Omental fat pad (tissue), 4 donors: ENCODE results near the gene GALT. TPM values are rescaled to one million over a fixed set of nuclear protein-coding genes. Genes with fewer than 3 reads are reported as not detected.
A peak's percentile ranks its signal among the peaks of the same experiment; 100 is the strongest.

Source experiments
- ATAC-seq: fragments of 150-250 bp; one replicate; pipeline ENCODE4 v1.9.1; 2016; ENCODE audit warnings: mild to moderate bottlenecking, moderate library complexity; ENCODE audit not compliant: low FRiP score
- DNase-seq: peaks from one replicate; pipeline ENCODE4 v3.0.0-alpha.2; 2019; ENCODE audit warnings: low spot score
- total RNA-seq, 4 donors: library from RNA; depleted of rRNA; stranded (reverse); fragments of >200 nt; gene quantifications; one replicate each; pipeline ENCODE4 v1.1.0, GENCODE V29; 2016
- TF ChIP-seq, protein P1 (sequence below), 3 donors: fragments of 450-650 bp; IDR thresholded peaks; one replicate each; pipeline ENCODE4 v1.5.1; 2016 to 2017; ENCODE audit warnings: antibody characterized with exemption in 3 of 3, mild to moderate bottlenecking in 3 of 3, moderate library complexity in 2 of 3

The GALT gene
- total RNA-seq, 4 donors from 2014 or later: 17.2 to 53.3 (median 32.7) TPM

DNA sequence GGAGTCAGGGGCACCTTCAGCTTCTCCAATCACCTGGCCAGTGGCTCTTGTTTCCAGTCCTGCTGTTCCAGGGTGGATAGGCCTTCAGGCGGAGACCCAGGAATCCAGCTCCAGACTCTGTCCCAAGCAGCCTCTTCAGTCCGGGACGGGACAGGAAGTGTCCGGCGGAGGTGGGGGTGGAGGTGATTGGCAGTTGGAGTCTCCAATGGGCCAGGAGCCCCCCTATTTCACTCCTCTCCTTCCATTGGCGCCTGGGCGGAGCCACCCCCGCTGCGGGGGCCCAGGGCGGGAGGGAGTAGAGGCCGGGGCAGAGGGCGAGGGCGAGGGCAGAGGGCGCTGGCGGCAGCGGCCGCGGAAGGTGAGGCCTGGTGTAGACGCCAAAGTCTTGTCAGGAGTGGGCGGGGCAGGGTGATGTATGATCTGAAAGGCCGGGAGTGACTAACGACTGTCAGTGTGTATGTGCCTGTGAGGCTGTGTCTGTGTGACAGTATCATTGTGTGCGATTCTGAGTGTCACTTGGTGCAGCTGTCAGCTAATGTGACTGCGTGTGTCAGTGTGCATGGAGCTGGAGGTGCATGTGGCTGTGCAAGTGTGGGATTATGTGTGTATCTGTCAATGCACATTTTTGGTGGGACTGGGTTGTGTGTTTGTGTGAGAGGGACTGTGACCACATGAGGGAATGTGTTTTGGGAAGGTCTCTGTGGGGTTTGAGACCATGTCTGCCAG lies 5.6 kb downstream of the GALT start, which contains the start of gene IL11RA:
Gene IL11RA (plus strand): TSS at position 310 of the 726 bp plus-strand sequence. CDS start 3,033 bp downstream, outside the sequence.
- ATAC-seq (peak; percentile 63), DNase-seq (peak; percentile 44)
- TF ChIP-seq, protein P1, sequence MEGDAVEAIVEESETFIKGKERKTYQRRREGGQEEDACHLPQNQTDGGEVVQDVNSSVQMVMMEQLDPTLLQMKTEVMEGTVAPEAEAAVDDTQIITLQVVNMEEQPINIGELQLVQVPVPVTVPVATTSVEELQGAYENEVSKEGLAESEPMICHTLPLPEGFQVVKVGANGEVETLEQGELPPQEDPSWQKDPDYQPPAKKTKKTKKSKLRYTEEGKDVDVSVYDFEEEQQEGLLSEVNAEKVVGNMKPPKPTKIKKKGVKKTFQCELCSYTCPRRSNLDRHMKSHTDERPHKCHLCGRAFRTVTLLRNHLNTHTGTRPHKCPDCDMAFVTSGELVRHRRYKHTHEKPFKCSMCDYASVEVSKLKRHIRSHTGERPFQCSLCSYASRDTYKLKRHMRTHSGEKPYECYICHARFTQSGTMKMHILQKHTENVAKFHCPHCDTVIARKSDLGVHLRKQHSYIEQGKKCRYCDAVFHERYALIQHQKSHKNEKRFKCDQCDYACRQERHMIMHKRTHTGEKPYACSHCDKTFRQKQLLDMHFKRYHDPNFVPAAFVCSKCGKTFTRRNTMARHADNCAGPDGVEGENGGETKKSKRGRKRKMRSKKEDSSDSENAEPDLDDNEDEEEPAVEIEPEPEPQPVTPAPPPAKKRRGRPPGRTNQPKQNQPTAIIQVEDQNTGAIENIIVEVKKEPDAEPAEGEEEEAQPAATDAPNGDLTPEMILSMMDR (IDR thresholded peaks at IDR 0.05): no peak

DNA sequence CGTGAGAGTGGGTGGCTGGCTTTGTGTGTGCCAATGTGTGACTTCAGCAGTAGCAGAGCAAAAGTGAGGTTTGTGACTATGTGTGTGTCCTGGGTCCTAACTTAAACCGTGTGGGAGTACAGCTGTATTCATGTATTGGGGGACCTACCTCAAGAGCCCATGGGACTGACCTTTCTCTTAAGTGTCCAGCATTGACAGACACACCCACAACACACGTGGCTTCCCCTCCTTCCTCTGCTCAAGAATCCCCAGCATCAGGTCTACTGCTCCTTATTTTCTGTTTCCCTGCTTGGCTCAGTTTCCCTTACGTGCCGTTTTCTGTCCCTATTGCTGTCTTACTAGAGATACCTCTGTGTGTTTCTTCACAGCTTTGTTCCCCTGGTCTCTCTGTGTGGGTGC lies 6.1 kb downstream of the GALT start:
- no peak for DNase-seq
- ATAC-seq: no peak
- TF ChIP-seq, protein P1 (IDR thresholded peaks at IDR 0.05): no peak

DNA sequence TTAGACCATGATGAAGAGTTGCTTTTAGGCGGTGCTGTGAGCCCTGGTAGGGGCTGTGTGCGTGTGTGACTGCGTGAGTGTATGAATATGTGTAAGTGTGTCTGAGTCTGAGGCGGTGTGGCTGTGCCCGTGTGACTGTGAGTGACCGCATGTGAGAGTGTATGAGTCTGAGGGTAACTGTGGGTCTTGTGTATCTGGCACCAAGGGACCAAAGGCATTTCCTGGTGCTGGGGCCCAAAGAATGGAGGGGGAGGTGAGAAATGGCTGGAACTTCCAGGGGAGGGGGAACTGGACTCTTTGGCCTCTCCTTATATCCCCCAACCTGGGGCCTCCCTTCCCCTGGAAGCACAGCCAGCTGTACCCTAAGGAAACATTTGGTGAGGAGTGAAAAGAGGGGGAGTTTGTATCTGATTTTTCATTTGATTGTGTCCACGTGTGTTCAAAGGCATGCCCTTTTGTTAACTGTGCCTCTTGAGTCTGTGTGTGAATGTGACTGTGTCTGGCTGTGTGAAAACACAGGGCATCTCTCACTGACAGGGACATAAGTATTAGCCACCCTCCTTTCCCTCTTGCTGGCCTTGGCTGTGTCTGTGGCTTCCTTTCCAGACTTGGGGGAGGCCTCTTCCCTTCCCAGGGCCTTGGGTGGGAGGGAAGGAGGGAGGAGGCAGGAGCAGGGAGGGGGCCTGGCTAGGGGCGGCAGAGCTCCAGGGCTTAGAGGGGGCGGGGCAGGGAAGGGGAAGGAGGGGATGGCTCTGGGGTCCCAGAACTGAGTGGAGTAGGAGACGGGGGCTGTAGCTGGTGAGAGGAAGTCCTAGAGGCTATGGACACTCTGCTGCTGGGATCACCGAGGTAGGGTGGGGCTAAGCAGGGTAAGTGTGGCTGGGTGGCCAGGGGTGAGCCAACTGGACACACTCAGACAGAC lies 6.9 kb downstream of the GALT start:
- TF ChIP-seq, protein P1 (IDR thresholded peaks at IDR 0.05): no peak
- no peak for DNase-seq
- ATAC-seq: no peak

DNA sequence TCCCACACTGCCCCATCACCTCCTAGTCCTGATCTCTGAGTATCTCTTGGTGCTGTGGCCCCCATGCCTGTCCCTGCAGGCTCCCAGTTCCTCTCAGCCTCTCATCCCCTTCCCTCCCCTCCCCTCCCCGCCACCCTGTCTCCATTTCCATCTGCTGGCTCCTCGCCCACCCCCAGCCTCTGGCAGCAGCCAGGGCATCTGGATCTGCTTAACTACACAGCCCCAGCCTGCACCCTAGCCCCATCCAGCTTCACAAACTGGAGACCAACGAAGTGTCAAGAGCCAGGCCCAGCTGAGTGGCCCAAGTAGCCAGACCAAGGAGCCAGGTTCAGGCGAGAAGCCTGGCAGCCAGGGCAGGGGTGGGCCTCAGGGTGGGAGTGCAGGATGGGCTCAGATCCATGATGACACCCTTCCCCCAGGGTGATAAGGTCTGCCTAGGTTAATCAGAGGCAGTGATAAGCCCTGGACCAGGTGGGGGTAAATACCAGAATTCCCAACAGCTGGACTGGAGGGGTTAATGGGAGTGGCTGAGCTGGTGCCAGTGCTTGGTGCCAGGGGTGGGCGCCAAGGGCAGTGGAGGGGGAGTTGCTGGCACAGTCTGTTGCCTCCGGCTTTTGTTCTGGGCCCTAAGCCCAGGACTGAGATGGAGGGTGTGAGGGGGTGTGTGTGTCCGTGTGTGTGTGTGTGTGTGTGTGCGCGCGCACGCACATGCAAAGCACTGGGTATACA lies 8.0 kb downstream of the GALT start:
- DNase-seq (no peak), ATAC-seq (peak; percentile 48)
- TF ChIP-seq, protein P1 (IDR thresholded peaks at IDR 0.05): no peak

DNA sequence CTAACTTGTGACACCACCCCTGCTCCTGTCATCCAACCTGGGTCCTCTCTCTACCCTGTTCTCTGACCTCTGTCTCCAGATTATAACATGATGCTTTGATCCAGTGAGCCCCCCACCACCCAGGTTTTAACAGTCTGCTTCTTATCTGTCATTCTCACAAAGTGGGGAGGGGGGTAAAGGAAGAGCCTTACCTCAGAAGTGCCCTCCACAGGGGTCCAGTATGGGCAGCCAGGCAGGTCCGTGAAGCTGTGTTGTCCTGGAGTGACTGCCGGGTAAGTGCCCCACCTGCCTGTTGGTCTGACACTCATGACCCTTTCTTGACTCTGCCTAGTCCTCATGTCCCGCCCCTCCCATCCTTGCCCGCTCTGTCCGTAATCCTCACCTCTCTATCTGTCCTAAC lies 8.9 kb downstream of the GALT start:
- TF ChIP-seq, protein P1 (IDR thresholded peaks at IDR 0.05): no peak
- ATAC-seq: no peak
- no peak for DNase-seq

DNA sequence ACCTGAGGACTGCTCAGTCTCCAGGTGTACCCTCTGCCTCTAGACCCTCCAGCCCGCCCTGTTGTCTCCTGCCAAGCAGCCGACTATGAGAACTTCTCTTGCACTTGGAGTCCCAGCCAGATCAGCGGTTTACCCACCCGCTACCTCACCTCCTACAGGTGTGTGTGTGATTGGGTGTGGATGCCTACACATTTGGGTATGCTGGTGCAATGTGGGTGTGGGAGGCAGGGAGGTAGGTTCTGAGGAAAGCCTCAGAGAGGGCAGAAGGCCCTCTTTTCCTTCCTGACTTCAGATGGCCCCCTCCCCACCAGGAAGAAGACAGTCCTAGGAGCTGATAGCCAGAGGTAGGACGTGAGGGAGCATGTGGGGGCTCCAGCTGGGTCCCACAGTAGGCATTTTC lies 10.5 kb downstream of the GALT start:
- TF ChIP-seq, protein P1 (IDR thresholded peaks at IDR 0.05): no peak
- ATAC-seq (no peak), DNase-seq (no peak)
